ENCODE data around the gene CD177. TPM values are rescaled to one million over a fixed set of nuclear protein-coding genes. Genes with fewer than 3 reads are reported as not detected.

The CD177 gene
- total RNA-seq, 4 donors from 2014 or later, result 0.42 to 4.3 (median 0.74) TPM

DNA sequence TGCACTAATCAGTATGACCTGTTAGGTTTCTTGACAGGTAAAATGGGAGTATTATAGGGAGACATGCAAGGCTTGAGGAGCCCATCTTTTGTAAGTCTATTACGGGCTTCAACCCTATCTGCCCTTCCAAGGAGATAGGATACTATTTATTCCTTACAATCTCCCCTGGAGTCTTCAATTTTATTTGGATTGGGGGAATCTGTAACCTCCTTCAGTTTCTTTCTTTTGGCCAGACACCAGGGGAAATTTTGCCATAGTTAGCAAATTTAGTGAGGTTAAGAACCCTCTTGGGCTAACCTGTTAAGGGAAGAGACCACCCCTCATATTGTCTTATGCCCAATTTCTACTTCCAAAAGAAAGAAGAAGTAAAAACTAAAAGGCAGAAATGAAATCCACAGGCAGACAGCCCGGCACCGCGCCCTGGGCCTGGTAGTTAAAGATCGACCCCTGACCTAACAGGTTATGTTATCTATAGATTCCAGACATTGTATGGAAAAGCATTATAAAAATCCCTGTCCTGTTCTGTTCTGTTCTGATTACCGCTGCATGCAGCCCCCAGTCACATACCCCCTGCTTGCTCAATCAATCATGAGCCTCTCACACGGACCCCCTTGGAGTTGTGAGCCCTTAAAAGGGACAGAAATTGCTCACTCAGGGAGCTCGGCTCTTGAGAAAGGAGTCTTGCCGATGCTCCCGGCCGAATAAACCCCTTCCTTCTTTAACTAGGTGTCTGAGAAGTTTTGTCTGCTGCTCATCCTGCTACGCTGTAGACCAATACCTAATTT lies 39.6 kb upstream of the CD177 start:
- Histone ChIP-seq H3K36me3 (no peaks in the 10 kb centered on the region), H3K4me1 (no peaks in the 10 kb centered on the region), H3K27ac (replicated peaks in 1 of 4) (no peak overlapping the region), H3K27me3 (peaks cover 0 to 21% (median 0%) of the 10 kb centered on the region in 4 donors), H3K9me3 (no peaks in the 10 kb centered on the region), H3K4me3 (no peak overlapping the region)
- WGBS, result 85% methylated on average over 12 of the region's 12 CpGs
- TF ChIP-seq POLR2AphosphoS5 (IDR thresholded peaks at IDR 0.05) (no peak), POLR2A (IDR thresholded peaks at IDR 0.05; ENCODE audit: low read depth) (no peak), EP300 (IDR thresholded peaks at IDR 0.05) (no peak)
- TF ChIP-seq, protein P1, sequence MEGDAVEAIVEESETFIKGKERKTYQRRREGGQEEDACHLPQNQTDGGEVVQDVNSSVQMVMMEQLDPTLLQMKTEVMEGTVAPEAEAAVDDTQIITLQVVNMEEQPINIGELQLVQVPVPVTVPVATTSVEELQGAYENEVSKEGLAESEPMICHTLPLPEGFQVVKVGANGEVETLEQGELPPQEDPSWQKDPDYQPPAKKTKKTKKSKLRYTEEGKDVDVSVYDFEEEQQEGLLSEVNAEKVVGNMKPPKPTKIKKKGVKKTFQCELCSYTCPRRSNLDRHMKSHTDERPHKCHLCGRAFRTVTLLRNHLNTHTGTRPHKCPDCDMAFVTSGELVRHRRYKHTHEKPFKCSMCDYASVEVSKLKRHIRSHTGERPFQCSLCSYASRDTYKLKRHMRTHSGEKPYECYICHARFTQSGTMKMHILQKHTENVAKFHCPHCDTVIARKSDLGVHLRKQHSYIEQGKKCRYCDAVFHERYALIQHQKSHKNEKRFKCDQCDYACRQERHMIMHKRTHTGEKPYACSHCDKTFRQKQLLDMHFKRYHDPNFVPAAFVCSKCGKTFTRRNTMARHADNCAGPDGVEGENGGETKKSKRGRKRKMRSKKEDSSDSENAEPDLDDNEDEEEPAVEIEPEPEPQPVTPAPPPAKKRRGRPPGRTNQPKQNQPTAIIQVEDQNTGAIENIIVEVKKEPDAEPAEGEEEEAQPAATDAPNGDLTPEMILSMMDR (IDR thresholded peaks at IDR 0.05), result no peak
- peak; percentile 42 for DNase-seq (ENCODE audit: extremely low spot score)
- intact Hi-C loops (cut with DNase I), result no loop called here

DNA sequence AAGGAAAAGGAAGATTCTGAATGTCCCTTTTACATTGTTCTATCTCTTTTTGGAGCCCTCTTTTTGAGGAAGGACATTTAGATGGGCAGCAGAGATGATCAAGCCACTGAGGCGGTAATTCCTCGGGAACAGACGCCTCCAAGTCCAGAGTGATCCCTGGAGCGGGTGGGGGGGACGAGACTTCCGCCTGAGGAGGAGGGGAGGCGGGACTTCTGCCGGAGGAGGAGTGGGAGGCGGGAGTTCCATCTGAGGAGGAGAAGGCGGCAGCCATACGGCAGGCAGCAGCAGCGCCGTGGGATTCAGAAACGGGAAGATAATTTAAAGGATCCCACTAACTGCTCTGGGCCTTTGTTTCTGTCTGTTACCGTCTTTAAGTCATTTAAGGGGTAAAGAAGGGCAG lies 37.6 kb upstream of the CD177 start:
- WGBS, result 82% methylated on average over 15 of the region's 15 CpGs
- TF ChIP-seq EP300 (IDR thresholded peaks at IDR 0.05) (no peak), POLR2A (IDR thresholded peaks at IDR 0.05; ENCODE audit: low read depth) (no peak), POLR2AphosphoS5 (IDR thresholded peaks at IDR 0.05) (no peak)
- TF ChIP-seq, protein P1 (IDR thresholded peaks at IDR 0.05), result no peak
- Histone ChIP-seq H3K9me3 (no peaks in the 10 kb centered on the region), H3K4me3 (no peak overlapping the region), H3K36me3 (no peaks in the 10 kb centered on the region), H3K4me1 (no peaks in the 10 kb centered on the region), H3K27ac (replicated peaks in 1 of 4) (no peak overlapping the region), H3K27me3 (peaks cover 0 to 10% (median 0%) of the 10 kb centered on the region in 4 donors)
- intact Hi-C loops (cut with DNase I), result no loop called here
- DNase-seq (ENCODE audit: extremely low spot score), result no peak

DNA sequence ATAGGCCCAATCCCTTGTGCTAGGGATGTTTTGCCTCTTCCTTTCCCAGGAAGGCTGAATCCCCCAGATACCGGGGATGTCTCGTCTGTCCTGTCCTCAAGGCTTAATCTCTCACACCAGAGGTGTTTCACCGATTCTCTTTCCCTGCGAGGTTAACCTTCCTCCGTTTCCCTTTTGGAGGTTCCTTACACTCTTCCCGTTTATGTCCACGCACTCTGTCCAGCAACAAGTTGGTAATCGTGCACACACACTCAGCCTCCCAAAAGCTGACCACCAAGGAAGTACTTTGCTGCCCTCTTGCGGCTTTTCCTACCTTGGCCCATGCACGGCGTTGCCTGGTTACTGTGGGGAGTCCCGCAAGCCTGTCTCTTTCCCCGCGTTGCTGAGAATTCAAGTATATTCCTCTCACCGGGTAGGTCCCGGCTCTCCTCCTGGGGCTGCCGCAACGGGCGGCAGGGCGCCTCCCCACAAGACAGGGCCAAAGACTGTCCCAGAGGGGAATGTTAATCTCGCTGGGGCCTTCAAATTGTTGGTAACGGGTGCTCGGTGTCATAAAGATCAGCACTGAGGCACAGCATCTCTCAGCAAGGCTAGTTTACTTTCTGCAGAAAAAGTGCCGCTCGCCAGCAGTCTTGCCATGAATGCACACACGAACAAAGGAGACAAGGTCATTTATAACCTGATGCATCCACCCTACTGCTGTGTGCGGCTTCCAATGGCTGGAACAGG lies 36.7 kb upstream of the CD177 start:
- Histone ChIP-seq H3K4me3 (no peak overlapping the region), H3K9me3 (no peaks in the 10 kb centered on the region), H3K4me1 (no peaks in the 10 kb centered on the region), H3K27me3 (peaks cover 0 to 9% (median 0%) of the 10 kb centered on the region in 4 donors), H3K27ac (replicated peaks in 1 of 4) (no peak overlapping the region), H3K36me3 (no peaks in the 10 kb centered on the region)
- WGBS, result 85% methylated on average over 27 of the region's 27 CpGs
- DNase-seq (ENCODE audit: extremely low spot score), result no peak
- intact Hi-C loops (cut with DNase I), result no loop called here
- TF ChIP-seq POLR2AphosphoS5 (IDR thresholded peaks at IDR 0.05) (no peak), EP300 (IDR thresholded peaks at IDR 0.05) (no peak), POLR2A (IDR thresholded peaks at IDR 0.05; ENCODE audit: low read depth) (no peak)
- TF ChIP-seq, protein P1 (IDR thresholded peaks at IDR 0.05), result no peak

DNA sequence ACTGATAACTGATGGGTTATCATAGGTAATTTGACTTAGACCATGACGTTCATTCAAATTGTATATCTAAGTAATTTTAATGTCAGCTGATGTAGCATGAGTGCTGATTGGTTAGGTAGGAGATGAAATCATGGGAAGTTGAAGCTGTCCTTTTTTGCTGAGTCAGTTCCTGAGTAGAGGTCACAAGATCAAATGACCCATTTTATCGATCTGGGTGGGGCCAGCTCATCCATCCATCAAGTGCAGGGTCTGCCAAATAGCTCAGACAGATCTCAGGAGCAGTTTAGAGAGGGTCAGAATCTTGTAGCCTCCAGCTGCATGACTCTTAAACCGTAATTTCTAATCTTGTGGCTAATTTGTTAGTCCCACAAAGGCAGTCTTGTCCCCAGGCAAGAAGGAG lies 35.3 kb upstream of the CD177 start:
- H3K27ac ChIP-seq (replicated peaks in 1 of 4), result no peak overlapping the region
- H3K9me3 ChIP-seq, result no peaks in the 10 kb centered on the region
- TF ChIP-seq POLR2A (IDR thresholded peaks at IDR 0.05; ENCODE audit: low read depth), result no peak
- TF ChIP-seq, protein P1 (IDR thresholded peaks at IDR 0.05), result no peak
- TF ChIP-seq EP300 (IDR thresholded peaks at IDR 0.05), result no peak
- TF ChIP-seq POLR2AphosphoS5 (IDR thresholded peaks at IDR 0.05), result no peak
- no peak overlapping the region for H3K4me3 ChIP-seq
- H3K27me3 ChIP-seq, result peaks cover 0 to 9% (median 0%) of the 10 kb centered on the region in 4 donors
- no peaks in the 10 kb centered on the region for H3K4me1 ChIP-seq
- 42% methylated on average over 3 of the region's 3 CpGs for WGBS
- H3K36me3 ChIP-seq, result no peaks in the 10 kb centered on the region
- no peak for DNase-seq (ENCODE audit: extremely low spot score)
- intact Hi-C loops (cut with DNase I), result no loop called here
